Activated CD8-positive, alpha-beta memory T cell treated with anti-CD3 and anti-CD28 coated beads, Interleukin-2, amount 50 U/mL, for 24 hours (primary cell): ENCODE measurements around the gene PRELID2.
"Not testable (repeated sequence)": the region's sequence is repeated elsewhere in the genome, so short reads cannot be mapped to it uniquely, and the experiment has no call there.

ENCODE experiments used
- DNase-seq: peaks from one replicate; pipeline ENCODE4 v3.0.0-alpha.2; 2020; ENCODE audit errors: extremely low read depth

The PRELID2 gene

DNA sequence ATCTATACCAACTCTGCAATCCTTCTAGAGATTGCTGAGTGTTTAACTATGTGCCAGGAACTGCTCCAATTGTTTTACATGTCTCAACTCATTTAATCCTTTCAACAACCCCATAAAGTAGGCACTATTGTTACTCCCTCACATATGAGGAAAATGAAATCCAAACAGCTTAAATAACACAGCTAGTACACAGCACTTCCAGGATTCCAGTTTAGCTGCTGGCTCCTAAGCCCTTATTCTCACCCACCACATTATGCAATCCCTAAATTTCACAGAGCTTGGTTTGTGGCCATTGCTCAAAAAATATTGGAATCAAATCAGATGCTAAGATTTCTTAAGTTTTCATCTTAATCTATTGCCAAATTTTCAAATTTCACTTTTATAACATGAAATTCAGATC lies 84.9 kb downstream of the PRELID2 start:
- no peak for DNase-seq

DNA sequence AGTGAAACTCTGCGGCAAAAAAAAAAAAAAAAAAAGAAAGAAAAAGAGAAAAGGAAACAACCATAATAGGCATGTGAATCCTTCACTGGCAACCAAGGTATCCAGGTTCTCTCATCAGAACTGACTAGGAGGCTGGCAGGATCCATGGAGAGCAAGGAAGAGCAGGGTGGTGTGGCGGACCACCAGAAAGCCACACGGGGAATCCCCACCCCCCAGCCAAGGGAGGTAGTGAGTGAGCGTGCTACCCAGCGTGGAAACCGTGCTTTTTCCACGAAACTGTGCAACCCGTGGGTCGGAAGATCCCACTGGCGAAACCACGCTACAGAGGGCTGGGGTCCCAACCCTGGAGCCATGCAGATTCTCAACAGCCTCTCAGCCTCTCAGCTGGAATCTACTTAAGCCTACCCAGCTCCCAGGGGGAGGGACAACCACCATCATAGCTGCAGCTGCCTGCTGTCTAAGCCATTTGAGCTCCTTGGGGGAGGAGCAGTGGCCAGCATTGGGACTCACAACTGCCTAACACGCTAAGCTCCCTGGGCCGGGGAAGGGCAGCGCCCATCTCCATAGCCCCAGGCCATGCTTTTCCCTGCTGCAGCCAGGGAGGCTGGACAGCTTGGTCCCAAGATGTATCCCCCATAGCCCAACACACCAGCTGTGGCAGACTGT lies 91.6 kb downstream of the PRELID2 start:
- DNase-seq = no peak

DNA sequence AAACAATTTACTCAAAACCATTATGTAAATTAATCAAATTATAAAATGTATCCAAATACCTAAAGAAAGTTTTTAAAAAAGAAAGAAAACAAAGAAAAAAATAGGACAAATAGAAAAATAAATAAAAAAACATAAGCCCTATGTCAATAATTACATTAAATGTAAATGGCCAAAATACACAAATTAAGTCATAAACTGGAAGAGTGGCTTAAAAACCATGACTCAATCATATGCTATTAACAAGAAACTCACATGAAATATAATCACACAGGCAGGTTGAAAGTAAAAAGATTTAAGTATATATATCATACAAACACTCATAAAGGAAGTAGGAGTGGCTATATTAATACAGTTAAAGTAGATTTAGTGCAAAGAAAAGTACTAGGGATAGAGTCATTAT lies 95.3 kb downstream of the PRELID2 start:
- DNase-seq = no peak

DNA sequence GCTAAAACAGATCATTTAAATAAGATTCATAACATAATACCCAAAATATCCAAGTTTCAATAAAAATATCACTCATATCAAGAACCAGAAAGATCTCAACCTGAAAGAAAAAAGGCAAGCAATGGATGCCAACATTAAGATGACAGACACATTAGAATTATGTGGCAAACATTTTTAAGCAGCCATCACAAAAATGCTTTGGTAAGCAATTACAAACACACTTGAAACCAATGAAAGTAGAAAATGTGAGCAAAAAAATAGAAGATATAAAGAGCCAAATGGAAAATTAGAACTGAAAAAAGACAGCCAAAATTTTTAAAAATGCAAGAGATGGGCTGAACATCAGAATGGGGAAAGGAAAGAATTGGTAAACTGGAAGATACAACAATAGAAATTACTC lies 96.9 kb downstream of the PRELID2 start:
- no peak for DNase-seq

DNA sequence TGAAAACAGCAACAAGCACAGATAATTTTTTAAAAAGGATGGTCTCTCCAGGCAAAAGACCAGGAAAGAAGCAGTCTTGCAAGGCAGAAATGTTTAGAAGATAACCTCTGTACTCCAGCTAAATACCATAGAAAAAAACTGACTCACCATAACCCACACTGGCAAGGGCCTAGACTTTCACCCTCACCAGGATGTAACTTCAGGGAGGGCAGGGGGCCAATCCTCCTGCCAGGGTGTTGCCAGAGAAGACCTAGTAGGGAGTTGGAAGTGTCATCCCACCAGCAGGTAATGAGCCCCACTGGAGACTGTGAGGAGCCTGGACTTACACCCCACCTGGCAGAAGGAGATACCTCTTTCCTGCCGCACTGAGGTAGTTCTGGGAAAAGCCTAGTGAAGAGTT lies 97.6 kb downstream of the PRELID2 start:
- no peak for DNase-seq

DNA sequence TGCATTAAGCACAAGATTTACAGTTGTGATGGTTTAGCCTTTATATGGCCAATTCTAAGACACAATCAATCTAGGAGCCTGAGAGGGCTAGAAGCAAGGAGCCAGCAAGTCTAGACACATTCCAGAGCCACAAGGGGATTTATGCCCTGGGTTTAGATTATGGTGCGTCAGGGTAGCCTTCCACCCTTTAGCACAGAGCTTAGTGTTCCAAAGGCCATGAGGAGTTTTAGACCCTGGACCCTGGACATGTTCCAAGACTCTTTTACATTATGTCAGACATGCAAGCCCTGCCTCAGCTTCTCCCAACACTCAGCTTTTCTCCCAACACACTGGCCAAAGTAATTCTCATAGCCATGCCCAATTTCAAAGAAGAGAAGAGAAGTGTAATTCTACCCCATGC lies 105.2 kb downstream of the PRELID2 start:
- DNase-seq = not testable (repeated sequence)

DNA sequence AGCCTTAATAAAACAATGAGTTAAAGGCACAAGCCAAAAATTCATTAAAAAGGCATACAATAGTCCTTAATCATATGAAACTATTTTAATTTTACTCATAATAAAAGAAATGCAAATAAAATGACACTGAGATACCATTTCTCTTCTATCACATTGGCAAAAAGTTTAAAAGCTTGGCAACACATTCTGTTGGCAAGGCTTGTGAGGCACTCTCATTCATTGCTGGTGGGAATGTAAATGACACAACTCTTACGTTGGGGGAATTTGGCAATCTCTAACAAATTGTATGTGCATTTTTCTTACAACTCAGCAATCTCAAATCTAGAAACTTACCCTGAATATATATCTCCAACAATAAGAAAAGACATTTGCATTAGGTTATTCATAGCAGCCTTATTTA lies 111.6 kb downstream of the PRELID2 start:
- no peak for DNase-seq

DNA sequence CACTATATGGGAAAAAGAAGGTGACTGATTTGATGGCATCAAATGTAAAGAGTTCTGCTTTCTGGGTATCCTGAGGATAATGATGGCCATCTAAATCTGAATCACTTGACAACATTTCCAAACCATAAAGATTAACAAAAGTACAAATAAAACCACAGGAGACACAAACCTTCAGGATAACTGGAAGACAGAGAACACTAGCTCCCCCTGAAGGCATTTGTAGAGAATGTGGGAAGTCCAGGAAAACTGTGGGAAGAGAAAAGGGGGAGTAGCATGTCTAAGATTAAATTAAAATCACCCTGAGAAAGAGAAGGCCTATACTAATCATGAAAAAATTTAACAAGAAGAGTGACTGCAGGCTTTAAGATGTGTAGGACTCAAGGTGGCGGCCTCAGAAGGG lies 116.2 kb downstream of the PRELID2 start:
- DNase-seq = no peak

DNA sequence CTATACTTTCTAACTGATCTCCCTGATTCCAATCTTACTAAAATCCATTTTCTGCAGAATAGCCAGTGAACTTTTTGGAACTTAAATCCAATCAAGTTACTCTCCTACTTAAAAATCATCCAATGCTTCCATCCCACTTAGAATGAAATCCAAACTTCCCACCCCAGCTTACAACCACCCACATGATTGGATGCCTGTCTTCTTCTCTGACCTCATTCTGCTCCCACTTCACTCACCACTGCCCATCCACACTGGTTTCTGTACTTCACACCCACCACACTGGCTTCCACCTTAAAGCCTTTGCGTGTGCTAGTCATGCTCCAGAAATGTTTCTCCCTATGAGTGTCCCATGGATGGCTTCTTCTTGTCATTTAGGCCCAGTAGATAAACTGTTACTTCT lies 119.7 kb downstream of the PRELID2 start:
- DNase-seq = no peak

DNA sequence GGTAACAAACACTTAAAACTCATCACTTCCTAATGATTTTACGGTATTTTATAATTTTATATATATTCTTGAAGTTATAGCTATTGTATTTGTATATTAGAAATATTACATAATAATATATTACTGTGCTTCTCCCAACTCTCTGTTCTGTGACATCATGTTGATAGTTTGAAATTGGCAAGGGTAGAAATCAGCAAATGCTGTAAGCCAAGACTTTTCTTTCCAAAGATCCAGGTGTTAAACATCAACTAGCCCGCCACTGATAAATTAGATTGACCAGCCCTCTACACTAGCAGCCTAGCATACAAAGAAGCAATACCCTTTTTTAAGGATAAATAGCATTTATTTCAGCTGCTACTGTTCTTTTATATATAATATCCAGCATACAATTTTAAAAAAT lies 122.9 kb downstream of the PRELID2 start:
- no peak for DNase-seq

DNA sequence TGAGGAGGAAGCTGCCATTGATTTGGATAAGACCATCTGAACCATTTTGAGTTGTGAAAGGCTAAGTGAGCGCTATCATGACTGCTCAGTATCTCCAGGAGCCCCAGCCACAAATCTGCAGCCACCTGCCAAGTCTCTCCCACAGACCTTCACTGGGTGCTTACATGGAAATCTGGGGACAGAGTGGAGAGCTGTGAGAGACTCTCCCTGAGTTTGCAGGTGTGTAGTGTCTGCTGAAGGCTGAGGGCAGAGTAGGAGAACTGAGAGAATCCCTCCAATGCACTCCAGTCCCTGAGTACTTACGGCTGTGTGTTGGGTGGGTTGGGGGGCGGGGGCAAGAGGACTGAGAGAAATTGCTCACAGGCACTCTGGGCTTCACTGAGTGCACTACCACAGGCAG lies 123.7 kb downstream of the PRELID2 start:
- DNase-seq = no peak
